Measurements from ENCODE around the gene PKLR.
A peak's percentile ranks its signal among the peaks of the same experiment; 100 is the strongest.
"Not testable (repeated sequence)": the region's sequence is repeated elsewhere in the genome, so short reads cannot be mapped to it uniquely, and the experiment has no call there.

The PKLR gene

DNA sequence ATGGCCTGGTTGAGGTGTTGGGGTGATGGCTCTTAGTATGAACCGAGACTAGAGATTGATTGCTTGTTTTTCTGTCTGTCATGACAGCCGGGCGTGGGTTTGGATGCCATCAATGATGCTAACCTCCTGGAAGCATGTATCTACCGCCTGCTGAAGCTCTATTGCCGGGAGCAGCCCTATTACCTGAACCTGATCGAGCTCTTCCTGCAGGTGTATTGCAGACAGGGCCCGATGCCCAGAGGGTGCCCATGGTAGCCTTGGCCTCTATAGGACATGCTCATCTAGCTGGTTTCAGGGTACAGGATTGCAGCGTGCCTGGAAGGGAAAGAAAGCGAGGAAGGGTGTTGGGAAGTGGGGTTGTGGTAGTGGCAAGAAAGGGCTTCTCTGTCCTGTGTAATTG, 16.8 kb upstream of the PKLR start:
- no peak for DNase-seq (ENCODE audit: low spot score)

DNA sequence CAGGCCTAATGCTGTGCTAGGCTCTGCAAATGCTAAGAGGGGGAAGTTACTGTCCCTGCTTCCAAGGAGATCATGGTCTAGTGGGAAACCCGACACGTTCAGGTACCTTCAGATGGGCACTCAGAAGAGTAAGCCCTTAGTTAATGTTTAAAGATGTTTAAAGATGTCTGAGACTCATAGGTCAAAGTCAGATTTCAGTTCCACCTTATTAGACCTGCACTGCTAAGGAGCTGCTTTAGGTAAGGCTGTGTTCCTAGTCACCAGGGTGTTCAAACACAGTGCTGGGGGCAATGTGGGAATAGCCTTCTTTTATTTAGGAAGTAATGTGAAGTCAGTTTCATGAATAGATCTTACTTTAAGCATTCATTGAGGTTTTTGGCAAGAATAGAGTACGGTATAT, 15.7 kb upstream of the PKLR start:
- no peak for DNase-seq (ENCODE audit: low spot score)

DNA sequence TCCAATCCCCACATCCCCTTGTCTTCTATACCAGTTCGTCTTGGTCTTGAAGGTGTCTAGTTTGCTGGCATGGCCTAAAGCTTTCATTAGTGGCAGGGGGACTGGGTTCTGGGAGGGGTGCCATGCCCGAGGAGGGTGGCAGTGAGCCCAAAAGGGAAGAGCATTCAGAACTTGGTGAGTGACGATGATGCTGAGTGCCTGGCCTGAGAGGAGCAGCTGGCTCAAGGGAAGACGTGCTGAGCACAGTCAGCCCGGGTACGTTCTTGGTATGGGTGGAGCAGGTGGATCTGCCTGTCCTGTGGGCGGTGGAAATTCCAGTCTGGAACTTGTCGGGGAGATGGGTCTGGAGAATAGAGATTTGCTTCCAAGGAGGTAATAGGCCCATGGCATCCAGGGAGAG, 12.0 kb upstream of the PKLR start:
- no peak for DNase-seq (ENCODE audit: low spot score)

DNA sequence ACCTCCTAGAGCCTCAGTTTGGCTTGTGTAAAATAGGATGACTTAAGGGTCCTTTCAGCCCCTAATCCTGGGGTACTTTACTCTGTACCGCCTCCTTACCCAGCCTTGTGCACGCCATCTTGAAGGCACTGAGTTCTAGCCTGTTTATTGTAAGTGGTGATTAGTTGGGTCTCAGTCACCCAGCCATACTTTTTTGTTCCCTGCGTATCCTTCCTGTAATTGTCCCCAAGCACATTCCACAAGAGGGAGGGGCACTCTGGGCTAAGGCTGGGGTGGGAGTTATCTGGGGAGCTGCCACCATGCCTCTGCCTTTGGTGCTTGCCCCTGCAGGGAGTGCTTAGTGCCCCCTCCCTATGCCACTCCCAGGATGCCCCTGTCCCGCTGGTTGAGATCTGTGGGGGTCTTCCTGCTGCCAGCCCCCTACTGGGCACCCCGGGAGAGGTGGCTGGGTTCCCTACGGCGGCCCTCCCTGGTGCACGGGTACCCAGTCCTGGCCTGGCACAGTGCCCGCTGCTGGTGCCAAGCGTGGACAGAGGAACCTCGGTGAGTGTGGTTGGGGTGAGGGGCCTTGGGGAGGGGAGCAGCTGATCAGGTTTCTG, 8.3 kb upstream of the PKLR start:
- peak; percentile 56 for DNase-seq (ENCODE audit: low spot score)

DNA sequence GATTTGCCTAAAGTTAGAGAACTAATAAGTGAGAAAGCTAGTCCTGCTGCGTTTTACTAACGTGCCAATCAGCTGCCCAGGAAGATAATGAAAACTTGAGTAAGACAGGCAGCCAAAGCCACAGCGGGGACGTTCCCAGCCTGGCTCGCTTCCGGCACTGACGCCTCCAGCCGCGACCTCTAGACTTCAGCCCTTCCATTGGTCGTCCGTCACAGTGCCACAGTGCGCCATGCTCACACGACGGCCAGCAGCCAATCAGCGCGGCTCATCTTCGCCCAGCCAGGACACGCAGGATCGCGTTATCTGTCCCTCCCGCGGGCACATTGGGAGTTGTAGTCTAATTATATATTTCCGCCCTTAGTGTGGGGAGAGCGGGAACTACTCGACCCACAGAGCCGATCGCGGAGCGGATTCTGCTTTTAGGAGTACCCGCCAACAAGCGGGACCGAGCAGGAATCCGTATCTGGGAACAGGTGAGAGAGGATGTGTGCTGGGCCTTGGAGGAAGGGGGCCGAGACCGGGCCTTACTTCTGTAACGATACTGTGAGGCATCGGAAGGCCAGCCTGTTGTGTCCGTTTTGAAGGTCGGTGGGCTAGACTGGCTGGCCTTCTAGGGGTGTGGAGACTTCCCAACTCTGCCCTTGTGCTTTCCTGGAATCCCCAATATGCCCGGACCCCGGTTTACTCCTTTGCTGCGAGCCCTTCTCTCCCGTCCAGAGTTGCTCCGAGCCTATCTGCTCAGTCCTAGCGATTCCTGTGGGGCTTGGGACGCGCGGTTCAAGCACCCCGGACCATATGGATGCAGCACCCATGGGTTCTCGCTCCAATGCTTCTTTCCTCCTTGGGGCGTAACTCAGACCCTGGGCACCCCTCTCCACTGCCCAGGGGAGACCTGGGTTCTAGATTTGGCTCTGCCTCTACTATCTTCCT, 7.5 kb upstream of the PKLR start, which contains the start of gene FDPS:
Gene FDPS, plus strand, starts transcription at position 374 of the 930 bp plus-strand sequence. CDS start 924 bp downstream, outside the sequence.
- peak; percentile 98 for DNase-seq (ENCODE audit: low spot score)

DNA sequence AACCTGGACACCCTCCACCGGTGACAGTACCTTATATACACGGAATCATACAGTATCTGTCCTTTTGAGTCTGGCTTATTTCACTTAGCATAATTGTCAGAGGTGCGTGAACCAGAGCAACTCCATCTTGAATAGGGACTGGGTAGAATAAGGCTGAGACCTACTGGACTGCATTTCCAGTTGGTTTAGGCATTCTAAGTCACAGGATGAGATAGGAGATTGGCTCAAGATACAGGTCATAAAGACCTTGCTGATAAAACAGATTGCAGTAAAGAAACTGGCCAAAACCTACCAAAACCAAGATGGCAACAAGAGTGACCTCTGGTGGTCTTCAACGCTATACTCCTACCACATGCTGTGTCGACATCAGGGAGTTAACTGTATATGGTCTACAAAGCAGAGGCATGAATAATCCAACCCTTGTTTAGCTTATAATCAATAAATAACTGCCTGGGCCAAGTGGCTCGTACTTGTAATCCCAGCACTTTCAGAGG, 6.1 kb upstream of the PKLR start:
- DNase-seq (ENCODE audit: low spot score): peak; percentile 36

DNA sequence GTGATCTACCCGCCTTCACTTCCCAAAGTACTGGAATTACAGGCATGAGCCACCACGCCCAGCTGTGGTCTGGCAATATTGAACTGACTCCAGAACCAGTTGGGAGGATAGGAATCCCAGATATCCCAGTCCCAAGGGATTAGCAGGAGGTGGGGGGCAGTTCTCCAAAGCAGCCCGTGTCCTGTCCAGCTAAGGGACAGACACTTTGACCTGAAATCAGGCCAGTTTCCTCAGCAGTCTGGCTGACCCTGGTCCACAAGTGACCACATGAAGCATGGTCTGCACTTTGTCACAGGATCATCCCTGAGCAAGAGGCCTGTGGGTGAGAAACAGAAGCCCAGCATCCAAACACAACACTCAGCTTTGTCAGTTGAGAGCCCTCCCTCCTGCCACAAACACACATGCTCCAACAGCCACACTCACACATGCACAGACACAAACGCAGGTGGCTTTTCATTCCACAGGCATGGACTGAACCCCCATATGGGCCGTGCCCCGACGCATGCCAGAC, 4.7 kb upstream of the PKLR start:
- DNase-seq (ENCODE audit: low spot score): peak; percentile 31

DNA sequence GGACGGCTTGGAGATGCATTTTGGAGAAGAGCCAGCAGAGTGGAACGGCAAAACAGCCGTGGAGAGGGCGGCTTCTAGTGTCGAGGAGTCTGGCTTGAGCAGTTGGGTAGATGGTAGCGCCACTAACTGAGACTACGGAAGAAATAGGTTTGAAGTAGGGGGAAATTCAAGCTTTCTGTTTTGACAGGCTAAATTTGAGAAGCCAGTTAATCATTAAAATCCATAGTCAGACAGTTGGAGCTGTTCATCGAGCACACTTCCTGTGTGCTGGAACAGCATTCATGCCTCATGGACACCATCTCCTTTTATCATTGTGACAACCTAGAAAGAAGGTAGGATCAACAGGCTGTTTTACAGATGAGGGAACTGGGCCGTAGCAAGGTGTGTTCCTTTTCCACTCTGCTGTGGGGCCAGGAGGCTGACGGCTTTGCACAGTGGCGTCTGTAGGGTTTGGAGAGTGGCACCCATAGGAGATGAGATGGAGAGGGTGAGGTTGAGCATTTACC, 3.4 kb upstream of the PKLR start:
- DNase-seq (ENCODE audit: low spot score): no peak

DNA sequence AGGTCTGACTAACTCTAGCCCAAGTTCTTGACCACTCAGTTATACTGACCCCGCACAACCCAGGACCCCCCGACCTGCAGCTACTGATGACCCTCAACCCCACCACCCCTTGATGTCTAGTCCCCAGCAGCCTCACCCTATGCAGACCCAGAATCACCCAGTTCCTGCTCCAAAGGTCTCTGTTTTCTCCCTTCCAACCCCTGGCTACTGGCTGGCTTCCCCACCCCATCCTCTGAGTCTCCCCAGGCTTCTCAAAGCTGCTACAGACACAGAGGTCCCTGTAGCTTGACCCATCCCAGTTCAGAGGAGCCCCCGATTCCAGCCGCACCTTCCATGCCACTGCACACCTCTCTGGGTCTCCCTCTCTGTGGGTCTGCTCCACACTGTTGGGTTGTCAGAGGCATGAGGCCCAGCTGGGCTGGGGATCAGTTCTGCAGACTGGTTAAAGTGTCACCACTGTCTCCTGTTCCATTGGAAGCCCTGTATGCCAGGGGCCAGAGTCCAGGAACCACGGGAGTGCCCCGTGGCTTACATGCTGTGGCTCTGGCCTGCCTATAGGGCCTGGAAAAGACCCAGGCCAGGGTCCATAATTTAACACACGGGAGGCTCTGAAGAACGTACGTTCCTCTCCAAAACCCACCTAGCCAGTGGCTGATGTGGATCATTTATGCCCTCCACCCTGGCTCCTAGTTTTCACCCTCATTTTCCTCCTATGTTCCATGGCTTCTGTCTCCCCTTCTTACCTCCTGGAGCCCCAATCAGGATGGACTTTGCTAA, 497 bp downstream of the PKLR start:
- no peak for DNase-seq (ENCODE audit: low spot score)

DNA sequence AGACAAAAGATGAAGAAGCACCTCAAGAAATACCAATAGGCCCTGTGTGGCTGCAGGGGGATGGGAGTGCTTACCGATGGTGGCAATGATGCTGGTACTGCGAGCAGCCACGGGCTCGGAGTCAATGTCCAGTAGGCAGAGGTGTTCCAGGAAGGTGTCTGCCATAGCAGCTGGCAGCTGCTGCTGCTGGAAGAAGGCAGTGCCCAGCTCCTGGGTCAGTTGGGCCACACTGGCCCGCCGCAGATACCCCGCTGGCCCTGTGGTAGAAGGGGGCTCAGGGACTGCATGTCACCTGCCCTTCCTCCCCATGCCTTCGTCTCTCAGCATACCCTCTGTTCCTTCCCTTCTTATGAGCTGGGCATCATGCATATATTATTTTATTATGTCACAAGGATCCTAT, 1.2 kb downstream of the PKLR start:
- DNase-seq (ENCODE audit: low spot score): no peak

DNA sequence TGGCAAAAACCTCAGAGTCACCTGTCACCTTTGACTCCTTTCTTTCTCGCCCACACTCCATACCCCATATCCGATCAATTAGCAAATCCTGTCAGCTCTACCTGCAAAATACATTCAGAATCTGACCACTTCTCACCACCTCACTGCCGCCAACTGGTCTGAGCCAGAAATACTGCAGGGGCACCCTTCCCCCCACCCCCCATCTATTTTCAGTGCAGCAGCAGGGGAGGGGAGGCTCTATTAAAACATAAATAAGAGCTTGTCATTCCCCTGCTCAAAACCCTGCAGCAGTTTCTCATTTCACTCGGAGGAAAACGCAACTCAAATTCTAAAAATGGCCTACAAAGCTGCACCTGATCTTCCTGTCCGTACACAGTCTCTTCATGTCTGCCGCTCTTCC, 3.9 kb downstream of the PKLR start:
- no peak for DNase-seq (ENCODE audit: low spot score)

DNA sequence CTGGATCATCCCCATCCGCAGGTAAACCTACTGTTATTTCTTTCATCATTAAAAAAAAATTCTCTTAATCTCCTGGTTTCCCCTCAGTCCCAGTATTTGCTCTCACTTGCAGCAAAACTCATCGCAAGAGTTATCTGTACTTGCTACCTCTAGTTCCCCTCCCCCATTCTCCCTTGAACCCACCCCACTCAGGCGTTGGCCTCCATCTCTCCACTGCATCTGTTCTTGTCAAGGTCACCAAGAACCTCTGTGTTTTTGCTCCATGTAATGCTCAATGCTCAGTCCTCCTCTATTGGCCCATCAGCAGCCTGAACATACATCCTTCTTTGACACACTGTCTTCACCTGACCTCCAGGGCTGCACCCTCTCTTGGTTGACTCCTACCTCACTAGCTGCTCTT, 4.6 kb downstream of the PKLR start:
- DNase-seq (ENCODE audit: low spot score): no peak

DNA sequence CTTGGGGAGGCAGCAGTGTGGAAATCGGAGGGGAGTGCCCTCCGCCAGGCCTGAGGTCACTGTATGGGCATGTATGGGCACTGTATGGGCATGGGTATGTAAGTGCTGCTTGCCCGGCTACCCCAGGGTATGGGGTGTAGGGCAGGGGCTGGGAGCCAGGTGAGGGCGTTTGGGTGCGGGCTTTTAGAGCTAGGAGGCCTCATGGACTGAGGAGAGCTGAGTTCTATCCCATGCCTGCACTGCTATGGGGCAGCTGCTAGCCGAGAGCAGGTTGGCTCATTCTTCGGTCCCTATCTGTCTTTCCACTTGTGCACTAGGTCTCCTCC, 5.3 kb downstream of the PKLR start:
- DNase-seq (ENCODE audit: low spot score): no peak

DNA sequence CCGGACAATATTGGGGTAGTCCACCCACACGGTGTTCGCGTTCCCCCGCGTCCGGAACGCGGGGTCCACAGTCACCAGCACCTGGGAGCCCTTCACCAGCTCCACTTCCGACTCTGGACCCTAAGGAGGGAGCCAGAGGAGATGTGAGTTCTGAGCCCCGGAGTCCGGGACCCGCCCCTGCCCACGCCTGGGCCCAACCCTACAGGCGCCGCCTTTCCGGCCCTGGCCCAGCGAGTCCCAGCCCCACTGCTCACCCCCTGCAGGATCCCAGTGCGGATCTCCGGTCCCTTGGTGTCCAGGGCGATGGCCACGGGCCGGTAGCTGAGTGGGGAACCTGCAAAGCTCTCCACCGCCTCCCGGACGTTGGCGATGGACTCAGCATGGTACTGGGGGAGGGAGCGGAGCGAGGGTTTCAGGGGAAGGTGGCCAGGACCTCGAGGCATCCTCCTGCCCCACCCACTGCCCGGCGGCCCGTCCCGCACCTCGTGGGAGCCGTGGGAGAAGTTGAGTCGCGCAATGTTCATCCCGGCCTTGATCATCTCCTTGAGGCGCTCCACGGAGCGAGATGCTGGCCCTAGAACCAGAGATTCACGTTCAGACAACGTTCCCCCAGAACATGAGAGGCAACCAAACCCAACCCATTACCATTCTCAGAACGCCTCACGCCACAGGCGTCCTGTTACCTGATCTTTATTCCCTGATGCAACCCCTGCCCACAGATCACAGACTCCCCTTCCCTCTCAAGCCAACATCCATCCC, 5.9 kb downstream of the PKLR start:
- DNase-seq (ENCODE audit: low spot score): no peak

DNA sequence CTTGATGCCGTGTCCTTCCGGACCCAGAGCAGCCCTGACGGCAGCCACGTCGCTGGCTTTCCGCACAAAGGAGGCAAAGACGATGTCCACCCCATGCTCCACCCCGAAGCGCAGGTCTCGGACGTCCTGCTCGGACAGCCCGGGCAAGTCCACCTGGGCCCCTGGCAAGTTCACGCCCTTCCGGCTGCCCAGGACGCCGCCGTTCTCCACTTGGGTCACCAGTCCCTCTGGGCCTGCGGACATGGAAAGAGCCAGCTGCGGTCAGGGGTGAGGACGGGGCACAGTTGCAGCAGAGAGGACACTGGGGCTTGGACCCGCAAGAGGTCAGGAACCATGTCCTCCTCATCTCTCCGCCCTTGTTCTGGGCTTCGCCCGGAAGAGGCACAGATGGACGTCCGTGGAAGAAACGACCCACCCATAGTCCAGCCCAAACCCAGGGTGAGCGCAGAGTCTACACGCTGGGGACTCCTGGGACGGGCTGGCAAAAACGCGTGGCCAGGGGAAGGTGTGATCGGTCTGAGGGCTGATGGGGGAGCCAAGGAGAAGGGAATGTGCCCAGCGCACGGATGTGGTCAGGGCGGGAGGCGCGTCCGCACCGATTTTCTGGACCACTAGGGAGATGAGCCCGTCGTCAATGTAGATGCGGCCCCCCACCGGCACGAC, 6.6 kb downstream of the PKLR start:
- no peak for DNase-seq (ENCODE audit: low spot score)

DNA sequence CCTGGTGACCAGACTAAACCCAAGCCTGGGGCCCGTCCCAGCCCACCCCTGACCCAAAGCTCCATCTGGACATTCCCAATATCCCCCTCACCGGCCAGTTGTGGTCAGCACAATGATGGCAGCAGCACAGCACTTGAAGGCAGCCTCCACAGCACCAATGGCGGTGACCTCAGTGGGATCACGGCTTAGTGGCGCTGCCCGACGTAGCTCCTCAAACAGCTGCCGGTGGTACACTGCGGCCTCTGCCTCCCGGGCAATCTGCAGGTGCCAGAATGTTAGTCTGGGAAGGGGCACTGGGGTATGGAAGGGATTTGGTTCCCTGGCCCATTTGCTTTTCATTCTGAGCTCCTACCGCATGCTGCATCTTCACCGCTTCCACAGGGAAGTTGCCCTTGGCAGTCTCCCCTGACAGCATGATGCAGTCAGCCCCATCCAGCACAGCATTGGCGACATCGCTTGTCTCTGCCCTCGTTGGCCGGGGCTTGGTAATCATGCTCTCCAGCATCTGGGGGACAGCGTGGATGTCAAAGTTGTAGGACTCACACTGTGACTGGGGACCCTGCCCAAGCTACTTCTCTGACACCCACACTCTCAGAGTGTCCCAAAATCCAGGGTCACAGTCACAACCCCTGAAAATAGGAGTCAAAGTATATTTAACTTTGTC, 8.0 kb downstream of the PKLR start:
- no peak for DNase-seq (ENCODE audit: low spot score)

DNA sequence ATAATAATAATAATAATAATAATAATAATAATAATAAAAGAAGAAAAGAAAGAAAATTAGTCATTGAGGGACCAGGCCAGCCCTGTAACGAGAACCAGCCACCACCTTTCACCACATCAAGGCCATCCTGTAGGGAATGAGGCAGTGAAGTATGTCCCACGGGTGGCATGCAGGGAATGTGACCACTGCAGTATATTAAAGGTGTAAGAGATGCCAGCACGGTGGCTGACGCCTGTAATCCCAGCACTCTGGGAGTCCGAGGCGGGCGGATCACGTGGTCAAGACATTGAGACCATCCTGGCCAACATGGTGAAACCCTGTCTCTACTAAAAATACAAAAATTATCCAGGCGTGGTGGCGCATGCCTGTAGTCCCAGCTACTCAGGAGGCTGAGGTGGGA, 10.2 kb downstream of the PKLR start:
- DNase-seq (ENCODE audit: low spot score): not testable (repeated sequence)

DNA sequence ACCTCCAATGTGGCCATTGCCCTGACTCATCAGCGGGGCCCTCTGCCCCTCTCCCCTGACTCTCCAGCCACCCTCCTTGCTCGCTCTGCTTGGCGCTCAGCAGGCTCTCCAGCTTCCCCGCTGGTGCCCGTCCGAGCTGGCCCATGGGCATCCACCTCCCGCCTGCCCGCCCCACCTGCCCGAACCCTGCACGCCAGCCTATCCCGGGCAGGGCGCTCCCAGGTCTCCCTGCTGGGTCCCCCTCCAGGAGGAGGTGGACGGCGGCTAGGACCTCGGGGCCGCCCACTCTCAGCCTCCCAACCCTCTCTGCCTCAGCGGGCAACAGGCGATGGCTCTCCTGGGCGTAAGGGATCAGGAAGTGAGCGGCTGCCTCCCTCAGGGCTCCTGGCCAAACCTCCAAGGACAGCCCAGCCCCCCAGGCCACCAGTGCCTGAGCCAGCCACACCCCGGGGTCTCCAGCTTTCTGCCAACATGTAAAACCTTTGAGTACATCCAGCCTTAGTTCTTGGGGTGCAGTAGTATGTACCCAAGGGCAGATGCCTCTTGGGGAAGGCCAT, 13.2 kb downstream of the PKLR start:
- DNase-seq (ENCODE audit: low spot score): no peak

DNA sequence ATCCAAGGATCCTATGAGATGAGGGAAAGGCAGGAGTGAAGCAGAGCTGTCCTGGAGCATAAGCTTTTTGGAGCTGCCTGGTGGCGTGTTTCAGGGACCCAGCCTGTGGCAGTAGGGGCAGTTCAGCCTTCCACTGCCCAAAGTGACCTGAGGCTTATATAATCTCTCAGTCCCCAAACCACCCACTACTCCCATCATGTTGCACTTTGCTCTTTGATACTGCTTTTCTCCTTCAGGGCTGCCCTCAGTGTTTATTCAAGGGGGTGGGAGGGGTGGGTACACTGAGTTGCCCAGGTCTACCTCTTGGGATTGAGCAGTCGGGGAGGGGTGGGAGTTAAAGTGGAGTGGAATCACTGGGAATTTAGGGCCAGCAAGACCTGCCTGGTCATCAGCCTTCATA, 14.7 kb downstream of the PKLR start:
- DNase-seq (ENCODE audit: low spot score): no peak

DNA sequence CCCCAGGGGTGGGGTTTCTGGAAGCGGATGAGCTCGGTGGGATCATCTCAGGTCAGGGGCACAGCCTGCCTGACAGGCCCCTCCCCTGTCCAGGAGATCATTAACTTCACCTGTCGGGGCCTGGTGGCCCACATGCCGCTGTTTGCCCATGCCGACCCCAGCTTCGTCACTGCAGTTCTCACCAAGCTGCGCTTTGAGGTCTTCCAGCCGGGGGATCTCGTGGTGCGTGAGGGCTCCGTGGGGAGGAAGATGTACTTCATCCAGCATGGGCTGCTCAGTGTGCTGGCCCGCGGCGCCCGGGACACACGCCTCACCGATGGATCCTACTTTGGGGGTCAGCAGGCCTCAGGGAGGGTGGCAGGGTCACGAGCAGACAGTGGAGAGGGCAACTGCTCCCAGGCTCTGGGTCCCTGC, 15.6 kb downstream of the PKLR start:
- DNase-seq (ENCODE audit: low spot score): no peak

Data from LoVo (cell line).